RCC 7860 (cell line): Measurements from ENCODE around the gene DHRS2.

Experiments used
- DNase-seq: peaks from one replicate; pipeline ENCODE4 v3.0.0-alpha.2; 2015; ENCODE audit warnings: low spot score
- FAIRE-seq: peaks from 2 replicates; lab custom pipeline; 2012; peaks lifted over from hg19 to GRCh38; lab: Jason Lieb, UNC

DHRS2 gene

DNA sequence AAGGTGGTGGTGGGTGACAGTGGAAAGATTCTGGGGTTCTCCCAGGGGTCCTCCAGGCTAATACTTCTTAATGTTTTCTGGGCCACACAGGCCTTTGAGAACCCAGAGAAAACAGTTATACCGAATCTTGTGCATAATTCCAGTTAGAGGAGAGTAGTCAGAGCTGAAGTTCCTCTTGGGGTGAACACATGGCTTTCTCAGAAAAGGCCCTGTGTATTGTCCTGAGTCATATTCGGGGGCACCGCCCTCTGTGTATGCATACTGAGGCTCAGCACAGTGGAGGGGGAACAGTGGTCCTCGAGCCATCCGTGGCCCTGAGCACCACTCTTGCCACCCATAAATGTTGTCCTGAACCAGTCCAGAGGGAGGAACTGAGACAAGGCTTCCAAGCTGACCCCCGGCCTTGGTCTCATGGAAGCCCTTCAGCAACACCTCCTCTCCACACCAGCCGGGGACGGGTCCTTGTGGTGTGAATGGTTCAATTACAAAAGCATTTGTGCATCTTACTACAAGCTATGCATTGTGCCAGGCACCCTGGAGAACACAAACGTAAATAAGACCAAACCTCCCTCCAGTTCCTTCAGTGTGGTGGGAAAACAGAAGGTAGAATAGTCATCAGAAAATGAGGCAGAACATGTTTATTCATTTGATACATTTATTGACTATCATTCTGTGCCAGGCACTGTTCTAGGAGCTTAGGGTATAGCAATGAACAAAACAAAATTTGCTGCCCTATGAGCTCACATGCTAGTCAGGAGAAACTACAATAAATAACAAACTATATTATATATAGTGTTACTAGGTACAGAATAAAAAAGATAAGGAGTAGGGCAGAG, 9.9 kb downstream of the DHRS2 start:
- FAIRE-seq: no peak

DNA sequence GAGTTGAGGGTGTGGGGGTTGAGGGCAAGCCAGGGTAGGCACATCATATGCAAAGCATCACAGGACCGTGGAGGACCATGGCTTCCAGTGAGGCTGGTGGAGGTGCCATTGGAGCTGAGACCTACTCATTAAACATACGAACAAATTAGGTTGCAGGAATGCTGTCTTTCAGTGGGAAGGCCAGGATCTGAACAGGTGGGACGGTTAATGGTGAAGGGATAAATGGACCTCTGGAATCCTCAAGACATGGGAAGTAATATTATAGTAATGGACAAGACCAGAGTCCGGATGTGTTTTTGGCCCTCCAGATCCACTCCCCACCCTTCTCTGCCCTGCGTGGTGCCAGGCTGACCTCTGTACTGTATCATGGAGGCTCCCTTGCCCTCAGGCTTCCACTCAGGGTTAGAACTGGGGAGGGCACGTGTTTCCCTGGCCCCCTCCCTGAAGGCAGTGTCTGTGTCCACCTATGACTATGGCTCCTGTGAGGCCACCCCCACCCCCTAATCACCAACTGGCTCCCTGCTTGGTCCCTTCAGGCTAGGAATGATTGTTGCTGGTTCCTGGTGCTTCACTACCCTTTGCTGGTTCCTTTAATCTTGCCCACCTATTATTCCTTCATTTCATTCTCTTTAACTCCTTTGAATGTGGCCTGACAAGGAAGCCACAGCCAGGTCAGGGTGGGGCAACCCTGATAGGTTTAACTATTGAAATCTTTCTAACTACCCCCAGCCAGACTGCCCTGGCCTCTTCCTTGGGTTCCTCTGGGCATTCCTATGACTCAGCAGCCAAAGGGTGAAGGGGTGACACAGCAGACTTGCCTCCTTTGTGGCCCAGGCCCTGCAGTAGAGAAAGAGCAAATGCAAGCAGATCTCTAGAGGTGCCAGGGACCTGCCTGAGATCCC, 10.7 kb downstream of the DHRS2 start:
- DNase-seq: peak; percentile 10

More for the DNA sequence above, 9.9 kb downstream of the DHRS2 start:
- DNase-seq: no peak

DNA sequence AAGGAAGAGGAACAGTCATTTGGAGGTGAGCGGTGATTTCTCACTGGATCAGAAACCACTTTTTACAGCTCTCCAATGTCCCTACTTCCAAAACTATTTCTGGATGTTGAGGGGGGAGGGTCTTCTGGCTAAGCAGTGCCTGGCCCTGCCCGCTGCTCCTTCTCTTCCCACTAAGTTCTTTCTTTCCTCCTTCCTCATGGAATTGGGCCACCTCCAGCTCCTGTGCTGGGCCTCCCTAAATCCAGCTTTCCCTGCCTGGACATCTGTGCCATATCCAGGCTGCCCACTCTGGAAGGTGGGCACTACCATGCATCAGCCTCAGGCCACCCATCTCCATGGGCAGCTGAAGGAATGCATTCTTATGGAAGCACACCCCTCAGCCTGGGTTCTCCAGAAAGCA, 11.5 kb downstream of the DHRS2 start:
- FAIRE-seq: no peak

More for the DNA sequence above, 10.7 kb downstream of the DHRS2 start:
- FAIRE-seq: no peak

DNA sequence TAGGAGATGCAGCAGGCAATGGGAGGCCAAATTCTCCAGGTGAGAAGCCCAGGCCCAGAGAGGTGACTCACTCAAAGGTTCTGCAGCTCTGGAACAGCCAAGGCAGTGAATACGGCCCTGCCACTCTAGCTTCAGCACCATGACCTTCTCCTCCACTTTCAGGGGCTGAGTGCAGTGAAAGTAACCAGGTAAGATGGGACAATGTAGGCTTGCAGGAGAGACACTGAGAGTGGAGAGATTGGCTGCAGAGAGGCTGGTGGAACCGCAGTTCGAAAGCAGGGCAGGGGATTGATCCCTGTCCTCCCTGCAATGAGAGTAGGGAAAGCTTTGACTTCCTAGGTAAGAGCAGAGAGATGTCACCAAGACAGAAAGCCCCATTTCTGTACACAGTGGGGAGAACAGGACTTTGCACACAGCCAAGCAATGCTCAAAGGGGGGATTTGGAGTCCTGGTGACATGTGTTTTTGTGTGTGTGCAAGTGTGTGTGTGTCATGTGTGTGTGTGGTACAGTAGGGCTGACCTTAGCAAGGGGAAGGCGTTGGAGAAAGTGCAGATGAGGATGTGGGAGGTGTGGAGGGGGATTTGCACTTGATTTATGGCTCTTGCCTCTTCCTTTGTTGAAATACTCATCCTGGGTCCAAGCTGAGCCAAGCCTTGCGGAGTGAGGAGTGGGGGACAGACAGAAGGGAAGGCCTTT, 12.7 kb downstream of the DHRS2 start:
- DNase-seq (no peak), FAIRE-seq (no peak)

More for the DNA sequence above, 11.5 kb downstream of the DHRS2 start:
- no peak for DNase-seq

DNA sequence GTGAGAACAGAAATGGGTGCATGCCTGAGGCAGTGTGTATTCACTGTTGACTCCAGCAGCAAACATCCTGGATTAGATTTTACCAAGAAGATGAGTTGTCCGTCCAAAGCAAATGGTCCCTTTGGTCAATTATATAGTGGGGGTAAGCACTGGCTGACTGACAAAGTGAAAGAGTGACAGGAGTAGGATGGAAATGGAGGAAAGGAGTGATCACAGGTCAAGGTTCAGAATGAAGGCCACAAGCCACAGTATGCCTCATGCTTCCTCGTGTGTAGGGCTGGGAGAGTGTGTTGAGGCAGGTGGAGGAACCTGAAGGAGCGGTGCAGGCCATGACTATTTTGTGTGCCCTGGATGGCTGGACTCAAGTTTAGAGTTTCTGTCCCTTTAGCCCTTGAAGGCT, 14.3 kb downstream of the DHRS2 start:
- DNase-seq: no peak
- no peak for FAIRE-seq

DNA sequence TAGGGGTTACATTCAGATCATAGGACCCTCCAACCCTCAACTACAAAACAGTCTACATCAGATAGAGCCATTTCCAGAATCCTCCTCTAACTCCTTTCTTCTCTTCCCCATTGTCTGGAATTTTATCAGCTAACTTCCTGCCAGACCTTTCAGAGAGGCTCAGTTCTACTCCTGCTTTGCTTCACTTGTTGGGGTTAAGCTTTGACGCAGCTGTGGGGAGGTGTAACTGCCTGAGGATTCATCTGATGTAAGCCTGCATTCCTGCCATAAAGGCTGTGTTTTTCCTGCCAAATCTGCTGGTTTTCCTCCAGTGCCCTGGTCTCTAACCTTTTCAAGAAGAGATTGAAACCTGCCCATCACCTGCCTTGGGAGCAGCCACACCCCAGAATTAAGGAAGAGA, 16.9 kb downstream of the DHRS2 start:
- DNase-seq (no peak), FAIRE-seq (no peak)

DNA sequence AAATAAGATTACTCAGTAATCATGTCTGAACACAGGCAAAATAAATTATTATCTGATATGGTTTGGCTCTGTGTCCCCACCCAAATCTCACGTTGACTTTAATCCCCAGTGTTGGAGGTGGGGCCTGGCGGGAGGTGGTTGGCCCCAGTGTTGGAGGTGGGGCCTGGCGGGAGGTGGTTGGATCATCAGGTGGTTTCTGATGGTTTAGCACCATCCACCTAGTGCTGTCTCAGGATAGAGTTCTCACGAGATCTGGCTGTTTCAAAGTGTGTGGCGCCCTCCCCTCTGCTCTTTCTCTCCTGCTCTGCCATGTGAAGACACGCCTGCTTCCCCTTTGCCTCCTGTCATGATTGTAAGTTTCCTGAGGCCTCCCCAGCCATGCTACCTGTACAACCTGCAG, 18.1 kb downstream of the DHRS2 start:
- DNase-seq (no peak), FAIRE-seq (no peak)

DNA sequence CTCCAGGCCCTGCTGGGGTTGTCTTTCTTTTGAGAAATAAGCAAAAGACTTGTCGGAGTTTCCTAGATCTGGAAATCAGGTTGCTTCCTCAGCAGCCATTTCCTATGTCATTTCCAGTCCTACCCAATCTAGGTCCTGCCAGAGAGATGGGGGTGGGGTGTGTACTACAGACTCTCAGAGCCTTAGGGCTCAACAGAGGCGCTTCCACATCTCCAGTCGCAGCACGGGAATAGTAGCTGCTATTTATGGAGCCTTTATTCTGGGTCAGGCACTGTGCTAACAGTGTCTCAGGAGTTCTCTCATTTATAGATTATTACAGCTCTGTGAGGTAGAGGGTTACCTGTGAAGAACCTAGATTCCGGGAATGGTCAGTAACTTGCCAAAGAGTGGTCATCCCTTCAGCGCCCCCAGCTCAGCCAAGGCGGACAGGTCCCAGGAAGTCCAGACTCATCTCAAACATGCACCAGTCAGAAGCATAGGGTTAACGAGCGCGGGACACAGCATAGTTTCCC, 21.9 kb downstream of the DHRS2 start:
- DNase-seq: no peak
- no peak for FAIRE-seq

DNA sequence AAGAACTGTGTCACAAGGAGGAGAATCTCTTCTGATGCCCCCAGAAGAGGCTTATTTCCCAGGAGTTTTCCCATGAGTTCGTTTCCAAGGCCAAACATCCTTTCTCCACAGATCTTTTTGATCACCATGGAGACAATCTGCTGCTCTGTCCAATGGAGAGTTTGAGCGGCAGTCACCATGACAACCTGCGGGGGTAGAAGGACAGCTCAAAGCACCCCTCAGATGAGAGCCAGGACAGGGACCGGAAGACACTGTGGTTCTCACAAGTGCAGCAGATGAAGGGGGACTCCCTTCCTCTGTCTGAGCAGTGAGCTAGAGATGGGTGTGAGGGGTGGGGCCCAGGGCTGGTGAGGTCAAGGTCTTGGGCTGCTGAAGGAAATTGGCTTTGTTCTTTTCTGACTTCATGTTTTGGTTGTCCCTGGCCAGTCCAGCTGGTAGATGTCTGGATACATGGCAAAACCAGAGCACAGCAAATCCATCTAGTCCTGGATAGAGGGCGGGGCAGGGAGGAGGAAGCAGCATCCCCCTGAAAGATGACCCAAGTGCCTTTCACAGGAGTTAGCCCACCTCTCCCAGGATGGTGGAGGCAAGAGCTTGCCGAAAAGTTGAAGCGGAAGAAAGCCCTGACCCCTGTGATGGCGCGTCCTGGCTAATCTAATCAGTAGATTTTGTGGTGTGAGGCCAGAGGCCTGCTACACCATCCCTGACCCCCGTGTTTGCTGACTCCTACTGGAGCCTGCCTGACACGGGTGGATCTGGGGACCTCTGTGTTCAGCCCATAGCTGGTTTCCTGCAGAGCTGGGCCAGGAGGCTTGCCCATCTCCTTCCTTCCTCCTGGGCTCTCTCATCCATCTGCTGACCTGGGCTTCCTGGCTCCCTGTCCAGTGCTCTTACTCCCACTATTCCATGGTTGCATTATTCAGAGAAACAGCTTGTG, 24.4 kb downstream of the DHRS2 start:
- no peak for FAIRE-seq

DNA sequence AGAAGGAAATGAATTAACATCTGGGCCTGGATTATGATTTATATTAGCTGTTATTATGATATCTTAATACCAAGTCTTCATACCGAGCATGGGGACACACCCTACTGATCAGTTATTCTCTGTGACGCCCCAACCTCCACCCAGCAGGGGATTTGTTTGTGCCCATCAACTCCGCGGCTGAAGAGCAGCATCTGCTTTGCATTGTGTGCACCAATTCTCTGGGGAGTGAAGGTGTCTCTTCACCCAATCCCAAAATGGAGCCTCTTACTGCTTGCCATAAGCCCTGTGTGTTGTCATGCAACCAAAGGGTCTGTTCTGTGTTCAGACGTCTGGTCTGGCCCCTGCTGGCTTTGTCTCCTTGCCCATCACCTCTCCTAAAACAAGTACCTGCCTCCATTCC, 25.4 kb downstream of the DHRS2 start:
- DNase-seq (no peak), FAIRE-seq (no peak)

More for the DNA sequence above, 24.4 kb downstream of the DHRS2 start:
- DNase-seq: no peak

DNA sequence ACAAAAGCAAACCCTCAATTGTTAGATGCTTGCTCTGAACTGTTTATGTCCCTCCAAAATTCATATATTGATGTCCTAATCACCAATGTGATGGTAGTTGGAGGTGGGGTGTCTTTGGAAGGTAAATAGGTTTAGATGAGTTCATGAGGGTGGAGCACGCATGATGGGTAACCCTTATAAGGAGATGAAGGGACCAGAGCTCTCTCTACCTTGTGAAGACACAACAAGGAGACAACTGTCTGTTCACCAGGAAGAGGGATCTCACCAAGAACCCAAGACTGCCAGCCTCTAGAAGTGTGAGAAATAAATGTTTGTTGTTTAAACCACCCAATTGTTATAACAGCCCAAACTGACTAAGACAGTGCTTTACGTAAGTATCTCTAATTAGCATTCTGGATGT, 27.0 kb downstream of the DHRS2 start:
- FAIRE-seq: no peak
- DNase-seq: no peak

DNA sequence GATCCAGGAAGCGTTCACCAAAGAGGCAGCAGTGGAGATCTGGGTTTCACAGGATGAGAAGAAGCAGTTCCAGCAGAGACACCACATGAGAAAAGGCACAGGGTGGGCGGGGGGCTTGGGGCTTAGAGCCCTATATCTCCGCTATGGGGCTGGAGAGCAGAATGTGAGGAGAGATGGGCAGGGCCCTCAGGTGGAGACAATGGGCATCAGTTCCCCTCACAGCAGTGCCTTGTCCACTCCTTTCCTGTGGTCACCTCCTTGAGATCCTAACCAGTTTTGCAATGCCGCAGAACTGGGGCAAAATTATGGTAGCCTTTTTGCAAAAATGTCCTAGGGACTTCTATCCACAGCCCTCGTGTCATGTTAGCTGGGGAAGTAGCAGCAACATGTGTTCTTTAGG, 27.5 kb downstream of the DHRS2 start:
- FAIRE-seq (no peak), DNase-seq (no peak)

DNA sequence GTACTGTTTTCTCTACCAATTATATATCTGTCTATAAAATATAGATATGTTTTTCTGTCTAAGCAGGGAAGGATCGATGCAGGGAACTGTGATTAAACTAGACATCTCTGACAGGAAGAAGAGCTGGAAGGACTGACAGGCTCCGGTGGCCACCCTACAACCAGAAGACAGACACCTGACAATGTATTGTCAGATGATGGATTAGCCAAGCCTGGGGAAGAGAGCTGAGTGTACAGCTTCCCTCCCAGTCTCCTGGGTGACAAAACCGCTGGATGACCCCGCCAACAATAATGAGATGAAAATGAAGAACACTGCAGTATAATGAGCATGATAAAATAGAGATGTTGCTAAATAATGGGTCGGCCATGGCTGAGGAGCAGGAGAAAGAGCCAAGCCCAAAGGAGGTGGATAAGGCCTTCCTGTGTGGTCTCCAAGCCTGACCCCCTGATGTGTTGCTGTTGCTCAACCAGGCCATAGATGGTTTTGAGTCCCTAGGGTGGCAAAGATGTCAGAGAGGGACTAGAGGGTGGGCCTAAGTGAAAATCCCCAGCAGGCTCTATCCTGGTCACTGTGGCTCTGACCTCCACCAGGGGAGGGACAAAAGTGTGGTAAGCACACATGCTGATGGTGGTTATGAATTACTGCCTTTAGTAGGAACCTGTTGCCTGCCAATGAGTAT, 28.2 kb downstream of the DHRS2 start:
- no peak for DNase-seq
- FAIRE-seq: no peak

DNA sequence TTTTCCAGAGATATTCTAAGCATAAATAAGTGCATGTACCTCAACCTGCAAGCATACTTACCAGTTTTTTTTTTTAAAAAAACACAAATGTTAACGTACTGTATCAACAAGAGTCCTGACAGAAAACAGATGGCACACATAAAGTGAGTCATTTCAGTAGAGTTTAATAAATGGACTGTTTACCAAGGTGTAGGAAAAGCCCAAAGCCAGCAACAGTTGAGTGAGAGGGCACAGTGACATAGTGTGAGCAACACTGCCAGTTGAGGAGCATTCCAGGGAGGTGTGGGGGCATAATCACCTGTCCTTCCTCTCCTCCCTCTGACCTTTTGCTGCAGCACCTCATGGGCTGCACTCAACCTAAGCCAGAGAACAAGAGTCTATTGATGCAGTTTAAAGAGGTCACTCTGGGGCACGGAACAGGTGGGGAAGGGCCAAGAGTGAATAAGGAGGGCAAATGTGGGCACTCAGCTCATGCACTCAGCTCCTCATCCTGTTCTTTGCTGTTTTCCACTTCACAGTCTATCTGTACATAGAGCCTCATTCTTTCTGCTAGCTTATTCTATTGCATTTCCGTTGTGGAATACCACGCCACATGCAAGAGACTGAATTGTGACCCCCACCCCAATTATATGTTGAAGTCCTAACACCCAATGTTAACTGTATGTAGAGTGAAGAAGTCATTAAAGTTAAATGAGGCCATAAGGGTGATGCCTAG, 29.3 kb downstream of the DHRS2 start:
- FAIRE-seq: no peak
- DNase-seq: no peak

DNA sequence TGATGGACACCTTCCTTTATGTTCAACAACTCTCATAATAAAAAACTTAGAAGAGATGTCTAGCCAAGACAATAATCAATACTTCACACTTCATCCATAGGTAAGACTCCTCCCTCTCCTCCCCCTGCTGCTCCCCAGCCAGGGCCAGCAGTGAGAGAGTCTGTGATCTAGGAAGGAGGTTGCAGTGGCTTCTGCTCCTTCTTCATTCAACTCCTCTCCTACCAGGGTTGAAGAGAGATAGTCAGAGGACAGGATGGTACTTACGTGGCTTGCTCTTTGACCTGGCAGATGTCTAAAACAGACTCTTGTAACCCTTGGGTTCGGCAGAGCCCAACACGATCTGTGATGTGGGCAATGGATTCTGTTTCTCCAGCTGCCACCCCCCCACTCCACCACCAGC, 31.0 kb downstream of the DHRS2 start:
- no peak for FAIRE-seq
- DNase-seq: no peak

DNA sequence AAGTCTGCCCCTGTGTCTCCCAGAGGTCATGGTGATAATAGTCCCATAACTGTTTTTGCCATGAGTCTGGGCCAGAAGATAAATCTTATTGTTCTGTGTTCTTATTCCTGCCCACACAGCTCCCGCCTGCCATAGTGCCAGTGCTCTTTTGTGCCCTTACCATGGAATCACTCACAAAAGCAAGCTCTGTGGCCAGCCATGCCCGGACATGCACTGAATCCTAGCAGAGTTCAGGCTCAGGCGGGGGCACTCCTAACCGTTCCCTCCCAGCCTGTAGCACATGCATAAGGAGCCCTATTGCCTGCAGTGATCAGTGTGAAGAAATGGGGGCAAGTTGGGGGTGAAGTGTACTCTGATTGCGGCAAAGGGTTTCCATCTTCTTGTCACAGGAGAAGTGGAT, 33.3 kb downstream of the DHRS2 start:
- DNase-seq: no peak
- no peak for FAIRE-seq

DNA sequence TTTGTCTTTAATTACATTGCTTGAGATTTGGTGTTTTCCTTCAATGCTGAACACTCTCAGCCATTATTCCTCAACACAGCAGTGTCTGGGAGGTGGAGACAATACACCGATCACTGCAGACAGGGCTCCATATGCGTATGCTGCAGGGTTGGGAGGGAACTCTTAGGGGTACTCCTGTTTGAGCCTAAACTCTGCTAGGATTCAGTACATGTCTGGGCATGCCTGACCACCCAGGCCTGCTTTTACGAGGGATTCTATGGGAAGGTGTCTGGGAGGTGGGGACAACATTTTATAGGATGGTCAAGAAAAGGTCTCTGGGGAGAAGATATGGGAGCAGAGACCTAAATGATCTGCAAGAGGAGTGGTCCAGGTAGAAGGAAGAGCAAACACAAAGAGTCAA, 34.3 kb downstream of the DHRS2 start:
- no peak for FAIRE-seq
- DNase-seq: no peak

DNA sequence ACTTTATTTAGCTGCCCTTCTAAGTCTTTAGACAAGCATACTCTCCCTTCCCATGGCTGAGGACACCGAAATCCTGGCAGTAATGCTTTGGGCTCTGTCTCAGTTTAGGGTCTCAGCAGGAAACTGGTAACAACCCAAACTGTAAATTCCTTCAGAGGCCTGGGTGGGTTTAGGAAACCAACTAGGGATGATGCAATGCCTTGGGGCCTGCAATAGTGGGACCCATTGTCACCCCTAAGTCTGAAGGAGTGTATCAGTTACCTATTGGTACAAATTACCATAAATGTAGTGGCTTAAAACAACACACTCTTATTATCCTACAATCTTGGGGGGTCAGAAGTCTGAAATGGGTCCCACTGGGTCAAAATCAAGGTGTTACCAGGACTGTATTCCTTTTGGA, 36.0 kb downstream of the DHRS2 start:
- FAIRE-seq: no peak

DNA sequence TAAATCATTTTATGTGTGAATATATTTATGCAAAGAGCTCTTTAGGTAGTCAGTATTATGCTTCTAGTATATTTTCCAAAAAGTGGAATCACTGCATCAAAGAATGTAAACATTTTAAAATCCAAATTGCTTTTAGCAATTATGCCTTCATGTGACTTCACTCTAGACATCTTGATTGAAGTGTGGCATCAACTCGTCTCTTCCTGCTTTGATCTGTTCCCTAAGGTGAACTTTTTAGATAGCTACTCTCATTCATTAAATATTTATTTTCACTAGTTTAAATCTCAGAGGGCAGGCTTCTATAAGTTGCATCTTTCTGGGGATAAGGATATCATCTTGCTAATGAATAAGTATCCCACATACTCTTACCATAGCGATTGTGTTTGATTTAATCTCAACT, 39.2 kb downstream of the DHRS2 start:
- no peak for FAIRE-seq
- no peak for DNase-seq

More for the DNA sequence above, 36.0 kb downstream of the DHRS2 start:
- no peak for DNase-seq
